Measurements from ENCODE around the gene SH3BP4. TPM values are rescaled to one million over a fixed set of nuclear protein-coding genes. Genes with fewer than 3 reads are reported as not detected.

The SH3BP4 gene
- total RNA-seq, 1 donor from 2014 or later = 37.1 TPM

- H3K4me1 Mint-ChIP-seq = peaks cover 35% of the 10 kb centered on the region
- H3K4me3 Mint-ChIP-seq = no peak overlapping the region
- no peak for TF ChIP-seq CTCF (conservative IDR thresholded peaks at IDR 0.05)
- DNase-seq (ENCODE audit: low read depth, low spot score) = no peak
- H3K27me3 Mint-ChIP-seq (ENCODE audit: low read depth) = no peaks in the 10 kb centered on the region
- H3K36me3 Mint-ChIP-seq (ENCODE audit: low read depth) = no peaks in the 10 kb centered on the region
- H3K27ac Mint-ChIP-seq (ENCODE audit: unreplicated experiment) = no peak overlapping the region
- no peaks in the 10 kb centered on the region for H3K9me3 Mint-ChIP-seq
Measured at GRCh38 chr2:235066490-235066889, 114.7 kb downstream of the SH3BP4 start.

- no peak overlapping the region for H3K27ac Mint-ChIP-seq (ENCODE audit: unreplicated experiment)
- no peaks in the 10 kb centered on the region for H3K36me3 Mint-ChIP-seq (ENCODE audit: low read depth)
- H3K4me1 Mint-ChIP-seq = peaks cover 35% of the 10 kb centered on the region
- H3K4me3 Mint-ChIP-seq = no peak overlapping the region
- H3K9me3 Mint-ChIP-seq = no peaks in the 10 kb centered on the region
- DNase-seq (ENCODE audit: low read depth, low spot score) = no peak
- H3K27me3 Mint-ChIP-seq (ENCODE audit: low read depth) = no peaks in the 10 kb centered on the region
- no peak for TF ChIP-seq CTCF (conservative IDR thresholded peaks at IDR 0.05)
Measured at GRCh38 chr2:235066895-235067294, 115.1 kb downstream of the SH3BP4 start.

GRCh38 chr2:235068701-235069100, 116.9 kb downstream of the SH3BP4 start:
- Mint-ChIP-seq H3K4me3 (no peak overlapping the region), H3K4me1 (peaks cover 31% of the 10 kb centered on the region), H3K36me3 (ENCODE audit: low read depth) (no peaks in the 10 kb centered on the region), H3K27ac (ENCODE audit: unreplicated experiment) (no peak overlapping the region), H3K9me3 (no peaks in the 10 kb centered on the region), H3K27me3 (ENCODE audit: low read depth) (no peaks in the 10 kb centered on the region)
- no peak for TF ChIP-seq CTCF (conservative IDR thresholded peaks at IDR 0.05)
- DNase-seq (ENCODE audit: low read depth, low spot score) = no peak

- Mint-ChIP-seq H3K9me3 (no peaks in the 10 kb centered on the region), H3K4me1 (peaks cover 29% of the 10 kb centered on the region), H3K36me3 (ENCODE audit: low read depth) (no peaks in the 10 kb centered on the region), H3K4me3 (no peak overlapping the region), H3K27ac (ENCODE audit: unreplicated experiment) (peak overlapping the region; percentile 71), H3K27me3 (ENCODE audit: low read depth) (no peaks in the 10 kb centered on the region)
- no peak for TF ChIP-seq CTCF (conservative IDR thresholded peaks at IDR 0.05)
- no peak for DNase-seq (ENCODE audit: low read depth, low spot score)
Measured at GRCh38 chr2:235070063-235070706, 118.4 kb downstream of the SH3BP4 start.

- Mint-ChIP-seq H3K4me3 (no peak overlapping the region), H3K4me1 (peaks cover 22% of the 10 kb centered on the region), H3K36me3 (ENCODE audit: low read depth) (no peaks in the 10 kb centered on the region), H3K27me3 (ENCODE audit: low read depth) (no peaks in the 10 kb centered on the region), H3K27ac (ENCODE audit: unreplicated experiment) (peak overlapping the region; percentile 79), H3K9me3 (no peaks in the 10 kb centered on the region)
- DNase-seq (ENCODE audit: low read depth, low spot score) = no peak
- no peak for TF ChIP-seq CTCF (conservative IDR thresholded peaks at IDR 0.05)
Measured at GRCh38 chr2:235073868-235074413, 122.1 kb downstream of the SH3BP4 start.

Measured in neural crest cell (in vitro differentiated cells).